ENCODE data around the gene IMP4.

DNA sequence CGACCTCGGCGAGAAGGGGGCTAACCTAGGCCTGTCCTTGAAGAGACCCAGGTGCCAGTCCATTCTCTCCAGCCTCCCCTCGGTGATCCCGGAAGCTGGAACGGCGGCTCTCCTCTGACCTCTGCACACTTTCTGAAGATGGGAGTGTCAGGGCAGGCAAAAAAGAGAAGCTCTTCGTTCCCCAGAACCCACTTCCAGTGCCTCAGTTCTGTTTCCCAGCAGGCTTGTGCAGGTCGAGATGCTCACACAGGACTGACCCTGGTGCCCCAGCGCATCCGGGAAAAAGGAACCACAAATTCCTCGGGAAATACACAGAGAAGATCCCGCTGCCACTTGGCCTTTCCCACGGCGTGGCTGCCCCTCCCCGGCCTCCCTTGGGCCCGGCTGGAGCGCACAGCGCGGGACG, 12.5 kb downstream of the IMP4 start:
- no peak for TF ChIP-seq CTCF (conservative IDR thresholded peaks at IDR 0.05)
- no peak for TF ChIP-seq ZFX (IDR thresholded peaks at IDR 0.05)

All from C4-2B (cell line).